ACHN (cell line): Measurements from ENCODE around the gene NBEAL2.

Experiments used
- DNase-seq: peaks from one replicate; pipeline ENCODE4 v3.0.0-alpha.2; 2015
- in situ Hi-C: cut with HindIII; loops from 2 replicates; pipeline ENCODE4 v1.10.0; 2017; ENCODE audit warnings: low sequenced_read_pairs, low pct_ligation_motif_present, low pct_unique_long_range_greater_than_20kb

The NBEAL2 gene

DNA sequence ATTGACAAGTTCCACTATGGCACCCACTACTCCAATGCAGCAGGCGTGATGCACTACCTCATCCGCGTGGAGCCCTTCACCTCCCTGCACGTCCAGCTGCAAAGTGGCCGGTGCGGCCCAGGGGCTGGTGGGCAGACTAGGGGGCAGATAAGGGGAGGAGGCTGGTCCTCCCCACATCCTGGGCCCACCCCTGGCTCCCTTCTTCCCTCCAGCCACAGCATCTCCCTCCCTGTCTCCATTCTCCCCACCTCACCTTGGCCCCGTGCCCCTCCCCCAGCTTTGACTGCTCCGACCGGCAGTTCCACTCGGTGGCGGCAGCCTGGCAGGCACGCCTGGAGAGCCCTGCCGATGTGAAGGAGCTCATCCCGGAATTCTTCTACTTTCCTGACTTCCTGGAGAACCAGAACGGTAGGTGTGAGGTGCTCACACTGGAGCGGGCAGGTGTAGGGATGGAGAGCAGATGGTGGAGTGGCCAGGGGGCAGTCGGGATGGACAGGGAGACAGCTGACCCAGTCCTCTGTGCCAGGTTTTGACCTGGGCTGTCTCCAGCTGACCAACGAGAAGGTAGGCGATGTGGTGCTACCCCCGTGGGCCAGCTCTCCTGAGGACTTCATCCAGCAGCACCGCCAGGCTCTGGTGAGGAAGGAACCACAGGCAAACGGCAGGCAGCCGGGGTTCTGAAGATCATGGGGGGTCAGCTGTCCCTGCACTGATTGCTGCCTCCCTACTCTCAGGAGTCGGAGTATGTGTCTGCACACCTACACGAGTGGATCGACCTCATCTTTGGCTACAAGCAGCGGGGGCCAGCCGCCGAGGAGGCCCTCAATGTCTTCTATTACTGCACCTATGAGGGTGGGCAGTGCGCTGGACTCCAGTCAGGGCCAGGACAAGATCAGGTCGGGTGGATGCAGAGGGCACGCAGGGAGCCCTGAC lies 26.0 kb downstream of the NBEAL2 start:
- in situ Hi-C loops, result no loop called here
- DNase-seq, result no peak

DNA sequence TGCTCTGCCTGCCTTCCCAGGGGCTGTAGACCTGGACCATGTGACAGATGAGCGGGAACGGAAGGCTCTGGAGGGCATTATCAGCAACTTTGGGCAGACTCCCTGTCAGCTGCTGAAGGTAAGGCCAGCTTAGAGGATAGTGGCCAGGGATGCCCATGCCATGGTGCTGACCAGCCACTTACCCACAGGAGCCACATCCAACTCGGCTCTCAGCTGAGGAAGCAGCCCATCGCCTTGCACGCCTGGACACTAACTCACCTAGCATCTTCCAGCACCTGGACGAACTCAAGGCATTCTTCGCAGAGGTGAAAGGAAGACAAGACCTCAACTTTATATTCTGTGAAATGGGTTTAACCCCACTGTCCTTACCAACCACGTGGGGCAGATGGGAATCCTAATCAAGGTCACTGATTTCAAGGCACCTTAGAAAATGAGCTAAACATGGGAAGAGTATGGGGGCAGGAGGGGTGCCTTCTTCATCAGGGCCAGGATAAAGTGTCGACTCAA lies 26.7 kb downstream of the NBEAL2 start:
- DNase-seq, result no peak
- in situ Hi-C loops, result no loop called here

- in situ Hi-C loops, result no loop called here
- no peak for DNase-seq
Observed at GRCh38 chr3:47007001-47007400, 27.5 kb downstream of the NBEAL2 start.

GRCh38 chr3:47007482-47008233 lies 28.2 kb downstream of the NBEAL2 start:
- DNase-seq, result no peak
- in situ Hi-C loops, result no loop called here

DNA sequence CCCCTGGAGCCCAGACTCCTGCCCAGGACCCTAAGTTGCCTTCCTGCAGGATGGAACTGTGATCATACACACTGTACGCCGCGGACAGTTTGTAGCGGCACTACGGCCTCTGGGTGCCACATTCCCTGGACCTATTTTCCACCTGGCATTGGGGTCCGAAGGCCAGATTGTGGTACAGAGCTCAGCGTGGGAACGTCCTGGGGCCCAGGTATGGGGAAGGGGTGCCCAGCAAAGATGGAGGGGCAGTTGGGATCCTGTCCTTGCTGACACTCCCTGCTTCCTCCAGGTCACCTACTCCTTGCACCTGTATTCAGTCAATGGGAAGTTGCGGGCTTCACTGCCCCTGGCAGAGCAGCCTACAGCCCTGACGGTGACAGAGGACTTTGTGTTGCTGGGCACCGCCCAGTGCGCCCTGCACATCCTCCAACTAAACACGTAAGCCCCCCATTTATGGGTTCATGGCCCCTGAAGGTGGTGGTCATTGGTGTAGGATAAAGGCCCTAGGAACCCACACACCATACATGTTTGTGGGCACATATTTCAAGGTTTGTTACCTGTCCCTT lies 28.8 kb downstream of the NBEAL2 start:
- in situ Hi-C loops, result no loop called here
- no peak for DNase-seq

DNA sequence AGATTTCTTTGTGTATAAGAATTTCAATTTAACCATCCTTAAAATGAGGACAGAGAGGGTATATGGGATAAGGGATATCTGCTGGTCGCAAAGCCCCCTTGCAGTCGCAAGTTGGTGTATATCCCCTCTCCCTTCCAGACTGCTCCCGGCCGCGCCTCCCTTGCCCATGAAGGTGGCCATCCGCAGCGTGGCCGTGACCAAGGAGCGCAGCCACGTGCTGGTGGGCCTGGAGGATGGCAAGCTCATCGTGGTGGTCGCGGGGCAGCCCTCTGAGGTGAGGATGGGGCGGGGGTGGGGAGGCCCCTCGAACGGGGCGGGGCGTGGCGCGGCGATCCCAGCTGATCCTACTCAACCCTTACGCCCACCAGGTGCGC lies 29.4 kb downstream of the NBEAL2 start:
- DNase-seq, result no peak
- in situ Hi-C loops, result no loop called here

DNA sequence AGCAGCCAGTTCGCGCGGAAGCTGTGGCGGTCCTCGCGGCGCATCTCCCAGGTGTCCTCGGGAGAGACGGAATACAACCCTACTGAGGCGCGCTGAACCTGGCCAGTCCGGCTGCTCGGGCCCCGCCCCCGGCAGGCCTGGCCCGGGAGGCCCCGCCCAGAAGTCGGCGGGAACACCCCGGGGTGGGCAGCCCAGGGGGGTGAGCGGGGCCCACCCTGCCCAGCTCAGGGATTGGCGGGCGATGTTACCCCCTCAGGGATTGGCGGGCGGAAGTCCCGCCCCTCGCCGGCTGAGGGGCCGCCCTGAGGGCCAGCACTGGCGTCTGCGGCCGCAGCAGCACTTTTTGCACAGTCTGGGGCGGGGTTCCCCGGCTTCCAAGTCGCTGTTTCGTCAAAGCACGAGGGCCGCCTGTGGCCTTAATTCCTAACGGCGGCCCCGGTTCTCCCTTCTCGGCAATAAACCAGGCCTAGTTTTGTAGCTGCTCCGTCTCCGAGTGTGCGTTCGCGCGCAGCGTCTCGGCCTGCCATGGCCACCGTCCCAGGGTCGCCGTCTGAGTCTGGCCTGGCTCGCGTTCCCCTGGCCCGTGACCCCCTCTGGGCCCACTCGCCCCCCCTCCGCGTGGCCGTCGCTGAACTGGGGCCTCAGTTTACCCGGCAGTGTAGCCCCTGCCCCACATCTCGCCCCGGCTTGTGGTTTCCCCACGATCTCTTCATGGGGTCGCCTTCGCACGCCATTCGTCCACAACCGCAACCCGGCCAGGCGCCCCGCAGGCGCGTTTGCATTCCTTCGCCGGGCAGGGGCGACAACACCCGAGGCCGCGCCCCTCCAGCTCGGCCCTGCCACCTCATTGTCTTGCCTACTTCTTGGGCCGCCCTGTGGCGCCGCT lies 30.0 kb downstream of the NBEAL2 start:
- in situ Hi-C loops, result no loop called here
- peak; percentile 83 for DNase-seq

DNA sequence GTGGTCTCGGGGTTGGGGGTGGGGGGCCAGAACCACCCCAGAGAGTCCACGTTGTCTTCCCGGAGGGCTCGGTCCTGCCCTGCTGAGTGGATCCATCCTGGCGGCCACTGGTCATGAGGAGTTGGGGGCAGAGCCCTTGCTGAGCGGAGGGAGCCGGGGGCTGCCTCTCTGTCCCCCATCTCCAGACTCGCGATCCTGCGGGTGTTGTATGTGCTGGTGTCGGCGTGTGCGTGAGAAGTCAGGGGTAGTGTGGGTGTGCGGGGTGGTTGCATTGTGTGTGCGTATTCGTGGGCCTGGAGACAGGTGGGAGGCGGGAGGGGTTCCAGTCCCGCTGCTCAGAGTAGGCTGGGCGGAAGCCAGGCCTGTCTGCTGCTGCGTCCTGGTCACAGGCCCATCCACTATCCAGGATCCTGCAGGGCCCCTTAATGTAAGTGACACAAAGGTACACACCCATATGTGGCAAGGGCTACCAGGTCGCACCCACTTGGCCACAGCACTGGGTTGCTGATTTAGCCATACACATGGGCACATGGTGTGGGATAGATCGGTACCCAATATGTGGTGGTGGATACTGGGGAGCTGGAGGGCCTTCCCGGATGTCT lies 30.7 kb downstream of the NBEAL2 start:
- DNase-seq, result no peak

GRCh38 chr3:47010910-47011309 lies 31.4 kb downstream of the NBEAL2 start:
- in situ Hi-C loops, result no loop called here

More for the DNA sequence above, 30.7 kb downstream of the NBEAL2 start:
- in situ Hi-C loops, result no loop called here

GRCh38 chr3:47011371-47011770 lies 31.9 kb downstream of the NBEAL2 start:
- DNase-seq, result no peak
- in situ Hi-C loops, result no loop called here

More at GRCh38 chr3:47010910-47011309, 31.4 kb downstream of the NBEAL2 start:
- DNase-seq, result no peak

DNA sequence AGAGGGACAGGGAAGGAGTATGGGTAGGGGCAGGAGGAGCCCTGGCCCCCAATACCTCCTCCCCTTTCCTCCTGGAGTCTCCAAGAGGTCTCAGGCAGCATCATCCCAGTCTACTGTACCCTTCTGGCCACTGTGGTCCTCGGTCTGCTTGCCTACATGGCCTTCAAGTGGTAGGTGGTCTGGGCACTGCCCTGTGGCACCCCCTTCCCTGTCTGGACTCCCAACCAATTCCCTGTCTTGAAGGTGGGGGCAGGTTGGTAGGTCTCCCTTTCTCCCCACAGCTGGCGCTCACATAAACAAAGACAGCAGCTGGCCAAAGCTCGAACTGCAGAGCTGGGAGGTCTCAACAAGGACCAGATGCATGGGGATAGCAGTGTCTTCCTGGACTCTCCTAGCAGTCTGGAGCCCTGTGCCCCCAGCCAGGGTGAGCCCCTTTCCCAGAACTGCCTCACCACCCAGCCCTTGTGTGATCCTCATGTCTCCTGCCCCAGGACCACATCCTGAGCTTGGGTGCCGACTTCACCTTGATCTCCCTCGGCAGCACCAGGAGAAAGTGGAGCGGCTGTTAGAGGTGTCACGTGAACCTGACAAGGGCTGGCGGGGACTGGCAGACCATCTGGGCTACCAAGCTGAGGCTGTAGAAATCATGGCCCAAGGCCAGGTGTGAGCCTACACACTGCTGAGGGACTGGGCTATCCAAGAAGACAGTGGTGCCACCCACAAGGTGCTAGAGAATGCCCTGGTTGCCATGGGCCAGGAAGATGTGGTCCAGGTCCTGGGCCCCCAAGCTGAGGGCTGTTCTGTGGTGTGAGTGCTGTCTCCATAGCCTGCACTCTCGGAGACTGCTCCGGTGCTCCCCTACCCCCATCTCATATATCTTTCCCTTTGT lies 33.1 kb downstream of the NBEAL2 start:
- in situ Hi-C loops, result no loop called here
- no peak for DNase-seq

- in situ Hi-C loops, result no loop called here
- DNase-seq, result no peak
Observed at GRCh38 chr3:47013231-47013630, 33.8 kb downstream of the NBEAL2 start.

GRCh38 chr3:47014036-47014435 lies 34.6 kb downstream of the NBEAL2 start:
- DNase-seq, result no peak
- in situ Hi-C loops, result no loop called here

- in situ Hi-C loops, result no loop called here
- no peak for DNase-seq
Observed at GRCh38 chr3:47015151-47015550, 35.7 kb downstream of the NBEAL2 start.

DNA sequence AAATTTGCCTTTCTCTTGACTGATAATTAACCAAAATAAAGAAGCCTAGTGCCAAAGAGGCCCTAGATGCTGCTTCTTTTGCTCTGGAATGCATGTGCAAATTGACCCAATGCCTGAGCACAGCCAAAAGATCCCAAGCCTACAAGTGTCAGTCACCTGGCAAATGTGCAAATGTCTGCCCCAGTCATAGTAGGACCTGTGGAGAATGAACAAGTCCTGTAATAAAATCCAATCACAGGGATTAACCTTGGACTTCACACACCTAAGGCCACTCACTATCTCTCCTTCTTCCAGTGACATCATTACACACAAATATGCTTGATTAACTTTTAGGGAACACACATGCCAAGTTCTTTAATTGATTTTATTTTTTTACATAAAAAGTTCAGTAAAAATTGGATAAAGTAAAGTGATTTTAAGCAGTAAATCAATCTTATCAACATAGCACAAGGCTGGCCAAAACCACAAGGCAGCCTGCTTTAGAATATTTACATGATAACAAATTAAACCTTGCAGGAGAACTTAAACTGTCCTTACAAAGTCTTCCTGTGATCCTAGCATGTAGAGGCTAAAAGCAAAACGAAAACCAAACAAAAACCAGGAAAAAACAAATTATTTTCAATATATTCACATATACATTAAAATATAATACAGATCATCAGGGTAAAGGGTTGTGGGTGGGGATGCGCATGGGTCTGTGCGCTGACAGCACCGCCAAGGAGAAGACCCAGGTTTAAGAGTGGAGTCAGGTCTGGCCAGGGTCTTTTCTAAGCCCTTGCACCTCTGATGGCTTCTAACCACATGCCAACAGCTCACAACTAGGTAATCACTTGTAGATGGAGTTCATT lies 36.8 kb downstream of the NBEAL2 start:
- DNase-seq, result no peak
- in situ Hi-C loops, result no loop called here

- in situ Hi-C loops, result no loop called here
- DNase-seq, result peak; percentile 54
Observed at GRCh38 chr3:47016934-47017435, 37.5 kb downstream of the NBEAL2 start.
